Measurements from ENCODE around the gene WDSUB1. TPM values are rescaled to one million over a fixed set of nuclear protein-coding genes. Genes with fewer than 3 reads are reported as not detected.

The WDSUB1 gene
- total RNA-seq, 1 experiment from 2014 or later, result 7.7 TPM

DNA sequence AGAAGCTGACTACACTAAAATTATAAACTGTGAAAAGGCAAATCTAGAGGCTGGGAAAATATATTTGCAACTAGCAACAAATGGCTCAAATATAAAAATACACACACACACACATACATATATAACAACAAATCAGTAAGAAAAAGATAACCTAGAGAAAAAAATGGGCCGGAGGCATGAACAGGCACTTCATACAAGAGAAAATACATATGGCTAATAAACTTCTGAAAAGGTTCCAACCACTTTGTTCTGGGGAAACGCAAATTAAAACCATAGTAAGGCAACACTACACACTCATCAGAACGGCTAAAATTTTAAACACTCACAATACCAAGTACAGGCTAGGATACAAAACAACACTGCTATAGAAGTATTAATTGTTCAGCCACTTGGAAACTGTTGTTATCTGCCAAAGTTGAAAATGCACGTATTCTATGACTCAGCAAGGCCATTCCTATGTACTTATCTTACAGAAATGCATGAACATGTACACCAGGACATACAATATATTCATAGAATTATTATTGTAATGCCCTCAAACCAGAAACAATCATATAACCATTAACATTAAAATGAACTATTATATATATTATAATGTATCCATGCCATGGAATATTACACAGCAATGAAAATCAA, 15.6 kb downstream of the WDSUB1 start:
- no peak overlapping the region for H3K4me3 ChIP-seq (ENCODE audit: low read depth in 2 of 2, low read length in 2 of 2)
- CTCF ChIA-PET, result no interaction called here
- DNase-seq (ENCODE audit: low read depth, low spot score) (no peak), ATAC-seq (no peak)
- in situ Hi-C loops (cut with HindIII; ENCODE audit: low pct_unique_long_range_greater_than_20kb, low sequenced_read_pairs) (no loop called here), intact Hi-C loops (cut with micrococcal nuclease; ENCODE audit: unreplicated experiment) (no loop called here)
- H3K4me1 ChIP-seq (ENCODE audit: control insufficient read depth, insufficient read depth, low read length), result no peaks in the 10 kb centered on the region
- no peaks in the 10 kb centered on the region for H3K36me3 ChIP-seq (ENCODE audit: control insufficient read depth, insufficient read depth, low read length)
- no peaks in the 10 kb centered on the region for H3K9me3 ChIP-seq (ENCODE audit: control insufficient read depth, insufficient read depth, low read depth, low read length)
- H3K27me3 ChIP-seq (ENCODE audit: control insufficient read depth, insufficient read depth, low read length), result no peaks in the 10 kb centered on the region
- BruUV-seq (replicated peaks), result no TSS peak
- TF ChIP-seq, protein P1, sequence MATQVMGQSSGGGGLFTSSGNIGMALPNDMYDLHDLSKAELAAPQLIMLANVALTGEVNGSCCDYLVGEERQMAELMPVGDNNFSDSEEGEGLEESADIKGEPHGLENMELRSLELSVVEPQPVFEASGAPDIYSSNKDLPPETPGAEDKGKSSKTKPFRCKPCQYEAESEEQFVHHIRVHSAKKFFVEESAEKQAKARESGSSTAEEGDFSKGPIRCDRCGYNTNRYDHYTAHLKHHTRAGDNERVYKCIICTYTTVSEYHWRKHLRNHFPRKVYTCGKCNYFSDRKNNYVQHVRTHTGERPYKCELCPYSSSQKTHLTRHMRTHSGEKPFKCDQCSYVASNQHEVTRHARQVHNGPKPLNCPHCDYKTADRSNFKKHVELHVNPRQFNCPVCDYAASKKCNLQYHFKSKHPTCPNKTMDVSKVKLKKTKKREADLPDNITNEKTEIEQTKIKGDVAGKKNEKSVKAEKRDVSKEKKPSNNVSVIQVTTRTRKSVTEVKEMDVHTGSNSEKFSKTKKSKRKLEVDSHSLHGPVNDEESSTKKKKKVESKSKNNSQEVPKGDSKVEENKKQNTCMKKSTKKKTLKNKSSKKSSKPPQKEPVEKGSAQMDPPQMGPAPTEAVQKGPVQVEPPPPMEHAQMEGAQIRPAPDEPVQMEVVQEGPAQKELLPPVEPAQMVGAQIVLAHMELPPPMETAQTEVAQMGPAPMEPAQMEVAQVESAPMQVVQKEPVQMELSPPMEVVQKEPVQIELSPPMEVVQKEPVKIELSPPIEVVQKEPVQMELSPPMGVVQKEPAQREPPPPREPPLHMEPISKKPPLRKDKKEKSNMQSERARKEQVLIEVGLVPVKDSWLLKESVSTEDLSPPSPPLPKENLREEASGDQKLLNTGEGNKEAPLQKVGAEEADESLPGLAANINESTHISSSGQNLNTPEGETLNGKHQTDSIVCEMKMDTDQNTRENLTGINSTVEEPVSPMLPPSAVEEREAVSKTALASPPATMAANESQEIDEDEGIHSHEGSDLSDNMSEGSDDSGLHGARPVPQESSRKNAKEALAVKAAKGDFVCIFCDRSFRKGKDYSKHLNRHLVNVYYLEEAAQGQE (IDR thresholded peaks at IDR 0.05; ENCODE audit: insufficient read depth in 1 of 2, low read depth in 2 of 2, low read length in 1 of 2), result no peak
- no peak for TF ChIP-seq POLR2AphosphoS5 (IDR thresholded peaks at IDR 0.05; ENCODE audit: low read depth, low read length)
- no peak for TF ChIP-seq SIN3A (IDR thresholded peaks at IDR 0.05; ENCODE audit: borderline replicate concordance, insufficient read depth, low read depth, low read length)
- TF ChIP-seq TCF7L2 (IDR thresholded peaks at IDR 0.05; ENCODE audit: low read depth, low read length), result no peak
- TF ChIP-seq, protein P2, sequence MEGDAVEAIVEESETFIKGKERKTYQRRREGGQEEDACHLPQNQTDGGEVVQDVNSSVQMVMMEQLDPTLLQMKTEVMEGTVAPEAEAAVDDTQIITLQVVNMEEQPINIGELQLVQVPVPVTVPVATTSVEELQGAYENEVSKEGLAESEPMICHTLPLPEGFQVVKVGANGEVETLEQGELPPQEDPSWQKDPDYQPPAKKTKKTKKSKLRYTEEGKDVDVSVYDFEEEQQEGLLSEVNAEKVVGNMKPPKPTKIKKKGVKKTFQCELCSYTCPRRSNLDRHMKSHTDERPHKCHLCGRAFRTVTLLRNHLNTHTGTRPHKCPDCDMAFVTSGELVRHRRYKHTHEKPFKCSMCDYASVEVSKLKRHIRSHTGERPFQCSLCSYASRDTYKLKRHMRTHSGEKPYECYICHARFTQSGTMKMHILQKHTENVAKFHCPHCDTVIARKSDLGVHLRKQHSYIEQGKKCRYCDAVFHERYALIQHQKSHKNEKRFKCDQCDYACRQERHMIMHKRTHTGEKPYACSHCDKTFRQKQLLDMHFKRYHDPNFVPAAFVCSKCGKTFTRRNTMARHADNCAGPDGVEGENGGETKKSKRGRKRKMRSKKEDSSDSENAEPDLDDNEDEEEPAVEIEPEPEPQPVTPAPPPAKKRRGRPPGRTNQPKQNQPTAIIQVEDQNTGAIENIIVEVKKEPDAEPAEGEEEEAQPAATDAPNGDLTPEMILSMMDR (IDR thresholded peaks at IDR 0.05), result no peak
- POLR2A ChIA-PET, result no interaction called here
- H3K27ac ChIP-seq (ENCODE audit: low read length), result no peak overlapping the region

DNA sequence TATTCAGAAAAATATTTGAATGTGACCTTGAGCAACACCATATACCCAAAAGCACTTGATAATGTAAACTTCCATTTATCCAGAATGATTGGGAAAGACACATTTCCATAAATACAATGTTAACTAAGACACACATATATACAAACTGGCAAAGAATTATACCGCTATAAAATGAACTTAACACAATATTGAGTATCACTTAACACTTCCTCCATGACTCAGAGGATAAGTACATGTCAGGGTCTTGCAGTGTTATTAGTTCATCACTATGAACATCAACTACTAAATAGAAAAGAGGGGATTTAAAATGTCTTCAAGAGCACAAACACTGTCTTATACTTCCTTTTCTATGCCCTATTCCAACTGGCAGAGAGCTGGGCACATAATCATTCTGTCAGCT, 18.6 kb downstream of the WDSUB1 start:
- intact Hi-C loops (cut with micrococcal nuclease; ENCODE audit: unreplicated experiment) (no loop called here), in situ Hi-C loops (cut with HindIII; ENCODE audit: low pct_unique_long_range_greater_than_20kb, low sequenced_read_pairs) (no loop called here)
- no peaks in the 10 kb centered on the region for H3K4me1 ChIP-seq (ENCODE audit: control insufficient read depth, insufficient read depth, low read length)
- no peak for DNase-seq (ENCODE audit: low read depth, low spot score)
- POLR2A ChIA-PET, result no interaction called here
- H3K27me3 ChIP-seq (ENCODE audit: control insufficient read depth, insufficient read depth, low read length), result no peaks in the 10 kb centered on the region
- no peak overlapping the region for H3K4me3 ChIP-seq (ENCODE audit: low read depth in 2 of 2, low read length in 2 of 2)
- no peaks in the 10 kb centered on the region for H3K9me3 ChIP-seq (ENCODE audit: control insufficient read depth, insufficient read depth, low read depth, low read length)
- TF ChIP-seq, protein P1 (IDR thresholded peaks at IDR 0.05; ENCODE audit: insufficient read depth in 1 of 2, low read depth in 2 of 2, low read length in 1 of 2), result no peak
- TF ChIP-seq POLR2AphosphoS5 (IDR thresholded peaks at IDR 0.05; ENCODE audit: low read depth, low read length), result no peak
- TF ChIP-seq, protein P2 (IDR thresholded peaks at IDR 0.05), result no peak
- TF ChIP-seq TCF7L2 (IDR thresholded peaks at IDR 0.05; ENCODE audit: low read depth, low read length), result no peak
- no peak for TF ChIP-seq SIN3A (IDR thresholded peaks at IDR 0.05; ENCODE audit: borderline replicate concordance, insufficient read depth, low read depth, low read length)
- ATAC-seq, result no peak
- H3K27ac ChIP-seq (ENCODE audit: low read length), result no peak overlapping the region
- H3K36me3 ChIP-seq (ENCODE audit: control insufficient read depth, insufficient read depth, low read length), result no peaks in the 10 kb centered on the region
- no TSS peak for BruUV-seq (replicated peaks)
- CTCF ChIA-PET, result no interaction called here
